ENCODE results near the gene RGS6. TPM values are rescaled to one million over a fixed set of nuclear protein-coding genes. Genes with fewer than 3 reads are reported as not detected.

RGS6 gene
- total RNA-seq, 1 donor = not detected

- Histone ChIP-seq H3K4me1 (ENCODE audit: insufficient read depth, low read length) (no peaks in the 10 kb centered on the region), H3K4me2 (ENCODE audit: insufficient read depth, low read length) (no peak overlapping the region), H3K36me3 (ENCODE audit: insufficient read depth, low read length) (no peaks in the 10 kb centered on the region), H2AFZ (ENCODE audit: low read length) (no peak overlapping the region), H3K4me3 (ENCODE audit: insufficient read depth, low read length) (no peak overlapping the region), H3K27ac (ENCODE audit: low read depth, low read length) (no peak overlapping the region), H3K79me2 (ENCODE audit: insufficient read depth, low read length) (no peaks in the 10 kb centered on the region), H3K9me3 (ENCODE audit: low read depth, low read length) (no peaks in the 10 kb centered on the region), H4K20me1 (ENCODE audit: insufficient read depth, low read length) (no peaks in the 10 kb centered on the region), H3K27me3 (ENCODE audit: insufficient read depth, low read length) (no peaks in the 10 kb centered on the region)
- no peak for DNase-seq (ENCODE audit: insufficient read length, low spot score, missing footprints)
- TF ChIP-seq, protein P1, sequence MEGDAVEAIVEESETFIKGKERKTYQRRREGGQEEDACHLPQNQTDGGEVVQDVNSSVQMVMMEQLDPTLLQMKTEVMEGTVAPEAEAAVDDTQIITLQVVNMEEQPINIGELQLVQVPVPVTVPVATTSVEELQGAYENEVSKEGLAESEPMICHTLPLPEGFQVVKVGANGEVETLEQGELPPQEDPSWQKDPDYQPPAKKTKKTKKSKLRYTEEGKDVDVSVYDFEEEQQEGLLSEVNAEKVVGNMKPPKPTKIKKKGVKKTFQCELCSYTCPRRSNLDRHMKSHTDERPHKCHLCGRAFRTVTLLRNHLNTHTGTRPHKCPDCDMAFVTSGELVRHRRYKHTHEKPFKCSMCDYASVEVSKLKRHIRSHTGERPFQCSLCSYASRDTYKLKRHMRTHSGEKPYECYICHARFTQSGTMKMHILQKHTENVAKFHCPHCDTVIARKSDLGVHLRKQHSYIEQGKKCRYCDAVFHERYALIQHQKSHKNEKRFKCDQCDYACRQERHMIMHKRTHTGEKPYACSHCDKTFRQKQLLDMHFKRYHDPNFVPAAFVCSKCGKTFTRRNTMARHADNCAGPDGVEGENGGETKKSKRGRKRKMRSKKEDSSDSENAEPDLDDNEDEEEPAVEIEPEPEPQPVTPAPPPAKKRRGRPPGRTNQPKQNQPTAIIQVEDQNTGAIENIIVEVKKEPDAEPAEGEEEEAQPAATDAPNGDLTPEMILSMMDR (IDR thresholded peaks at IDR 0.05; ENCODE audit: extremely low read depth, low read depth, low read length) = no peak
Measured at GRCh38 chr14:72154645-72155378, 222.6 kb downstream of the RGS6 start.

DNA sequence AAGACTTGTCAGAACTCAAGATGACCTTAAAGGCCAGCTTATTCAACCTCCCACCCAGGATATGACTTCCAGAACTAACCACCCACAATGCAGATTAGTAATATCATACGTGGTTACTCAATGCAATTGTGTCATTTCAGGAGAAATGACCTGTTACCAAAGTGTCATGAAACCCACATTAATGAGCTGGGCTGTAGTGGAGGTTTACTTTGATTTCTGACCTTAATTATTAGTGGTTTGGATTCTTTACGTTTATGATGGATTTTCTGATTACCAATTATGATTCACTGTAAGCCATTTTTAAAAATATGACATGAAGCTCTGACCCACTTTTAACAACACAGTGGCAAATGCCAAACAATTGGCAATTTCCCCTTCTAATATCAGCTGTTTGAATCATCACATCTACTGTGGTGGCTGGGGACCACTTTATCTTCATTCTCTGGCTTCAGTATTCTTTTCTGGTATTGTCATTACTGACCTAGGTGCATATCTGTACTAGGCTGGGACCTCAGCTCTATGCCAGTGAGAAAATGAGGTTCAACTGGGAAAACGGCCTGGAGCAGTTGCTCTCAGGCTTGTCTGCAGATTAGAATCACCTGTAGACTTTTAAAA, 223.3 kb downstream of the RGS6 start:
- Histone ChIP-seq H3K4me2 (ENCODE audit: insufficient read depth, low read length) (no peak overlapping the region), H3K27ac (ENCODE audit: low read depth, low read length) (no peak overlapping the region), H4K20me1 (ENCODE audit: insufficient read depth, low read length) (no peaks in the 10 kb centered on the region), H3K36me3 (ENCODE audit: insufficient read depth, low read length) (no peaks in the 10 kb centered on the region), H3K9me3 (ENCODE audit: low read depth, low read length) (no peaks in the 10 kb centered on the region), H2AFZ (ENCODE audit: low read length) (no peak overlapping the region), H3K4me3 (ENCODE audit: insufficient read depth, low read length) (no peak overlapping the region), H3K4me1 (ENCODE audit: insufficient read depth, low read length) (no peaks in the 10 kb centered on the region), H3K79me2 (ENCODE audit: insufficient read depth, low read length) (no peaks in the 10 kb centered on the region), H3K27me3 (ENCODE audit: insufficient read depth, low read length) (no peaks in the 10 kb centered on the region)
- TF ChIP-seq, protein P1 (IDR thresholded peaks at IDR 0.05; ENCODE audit: extremely low read depth, low read depth, low read length) = no peak
- no peak for DNase-seq (ENCODE audit: insufficient read length, low spot score, missing footprints)

GRCh38 chr14:72164420-72165228, 232.4 kb downstream of the RGS6 start:
- Histone ChIP-seq H3K27me3 (ENCODE audit: insufficient read depth, low read length) (no peaks in the 10 kb centered on the region), H2AFZ (ENCODE audit: low read length) (no peak overlapping the region), H3K9me3 (ENCODE audit: low read depth, low read length) (no peaks in the 10 kb centered on the region), H4K20me1 (ENCODE audit: insufficient read depth, low read length) (no peaks in the 10 kb centered on the region), H3K4me2 (ENCODE audit: insufficient read depth, low read length) (no peak overlapping the region), H3K4me1 (ENCODE audit: insufficient read depth, low read length) (no peaks in the 10 kb centered on the region), H3K36me3 (ENCODE audit: insufficient read depth, low read length) (no peaks in the 10 kb centered on the region), H3K27ac (ENCODE audit: low read depth, low read length) (no peak overlapping the region), H3K4me3 (ENCODE audit: insufficient read depth, low read length) (no peak overlapping the region), H3K79me2 (ENCODE audit: insufficient read depth, low read length) (no peaks in the 10 kb centered on the region)
- TF ChIP-seq, protein P1 (IDR thresholded peaks at IDR 0.05; ENCODE audit: extremely low read depth, low read depth, low read length) = no peak
- DNase-seq (ENCODE audit: insufficient read length, low spot score, missing footprints) = no peak

Measured in osteoblast (primary cell).